ENCODE data around the gene KCNK2.

KCNK2 gene

GRCh38 chr1:215132156-215132555 lies 49.6 kb downstream of the KCNK2 start:
- H3K4me3 Mint-ChIP-seq: no peak overlapping the region
- H3K36me3 Mint-ChIP-seq (ENCODE audit: low read depth): no peaks in the 10 kb centered on the region
- no peaks in the 10 kb centered on the region for H3K4me1 Mint-ChIP-seq
- H3K27ac Mint-ChIP-seq: no peak overlapping the region
- no peaks in the 10 kb centered on the region for H3K9me3 Mint-ChIP-seq
- TF ChIP-seq, protein P1, sequence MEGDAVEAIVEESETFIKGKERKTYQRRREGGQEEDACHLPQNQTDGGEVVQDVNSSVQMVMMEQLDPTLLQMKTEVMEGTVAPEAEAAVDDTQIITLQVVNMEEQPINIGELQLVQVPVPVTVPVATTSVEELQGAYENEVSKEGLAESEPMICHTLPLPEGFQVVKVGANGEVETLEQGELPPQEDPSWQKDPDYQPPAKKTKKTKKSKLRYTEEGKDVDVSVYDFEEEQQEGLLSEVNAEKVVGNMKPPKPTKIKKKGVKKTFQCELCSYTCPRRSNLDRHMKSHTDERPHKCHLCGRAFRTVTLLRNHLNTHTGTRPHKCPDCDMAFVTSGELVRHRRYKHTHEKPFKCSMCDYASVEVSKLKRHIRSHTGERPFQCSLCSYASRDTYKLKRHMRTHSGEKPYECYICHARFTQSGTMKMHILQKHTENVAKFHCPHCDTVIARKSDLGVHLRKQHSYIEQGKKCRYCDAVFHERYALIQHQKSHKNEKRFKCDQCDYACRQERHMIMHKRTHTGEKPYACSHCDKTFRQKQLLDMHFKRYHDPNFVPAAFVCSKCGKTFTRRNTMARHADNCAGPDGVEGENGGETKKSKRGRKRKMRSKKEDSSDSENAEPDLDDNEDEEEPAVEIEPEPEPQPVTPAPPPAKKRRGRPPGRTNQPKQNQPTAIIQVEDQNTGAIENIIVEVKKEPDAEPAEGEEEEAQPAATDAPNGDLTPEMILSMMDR (IDR thresholded peaks at IDR 0.05; ENCODE audit: unreplicated experiment in 3 of 3): no peak
- no peaks in the 10 kb centered on the region for H3K27me3 Mint-ChIP-seq (ENCODE audit: low read depth)

DNA sequence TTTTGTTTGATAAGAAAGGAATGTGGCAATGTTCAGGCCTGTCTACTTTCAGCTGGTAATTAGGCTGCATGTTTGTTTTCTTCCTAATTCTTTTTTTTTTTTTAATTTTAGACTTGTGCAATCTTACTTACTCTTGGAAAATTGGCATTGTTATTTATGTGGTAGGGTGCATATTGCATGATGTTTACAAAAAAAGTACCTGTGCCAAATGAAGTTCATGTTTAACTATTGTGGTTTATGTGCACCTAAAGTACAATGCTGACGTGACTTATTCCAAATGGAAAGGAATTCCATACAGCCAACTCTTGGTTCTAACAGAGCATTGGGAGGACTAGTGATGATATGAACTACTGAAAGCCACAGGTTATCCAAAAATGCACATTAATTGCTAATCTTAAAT lies 51.0 kb downstream of the KCNK2 start:
- TF ChIP-seq, protein P1 (IDR thresholded peaks at IDR 0.05; ENCODE audit: unreplicated experiment in 3 of 3): no peak

DNA sequence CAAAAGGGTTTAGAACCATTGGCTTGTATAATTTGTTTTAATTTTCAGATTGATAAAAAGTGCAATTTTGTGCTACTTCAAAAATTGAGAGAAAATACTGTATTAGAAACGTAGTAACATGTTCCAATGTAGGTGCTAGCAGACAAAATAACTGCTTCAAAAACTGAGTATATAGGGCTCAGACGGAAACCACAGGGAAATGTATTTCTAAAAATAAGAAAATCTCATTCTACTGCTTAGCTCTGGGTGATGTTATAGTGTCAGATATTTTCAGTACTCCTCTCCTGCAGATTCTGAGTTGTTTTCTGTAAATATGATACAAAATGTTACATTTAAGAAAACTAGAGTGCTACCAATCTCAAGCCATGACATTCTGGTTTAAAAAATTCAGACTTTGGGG lies 55.4 kb downstream of the KCNK2 start:
- TF ChIP-seq, protein P1 (IDR thresholded peaks at IDR 0.05; ENCODE audit: unreplicated experiment in 3 of 3): no peak
- Mint-ChIP-seq H3K27me3 (ENCODE audit: low read depth) (no peaks in the 10 kb centered on the region), H3K9me3 (peaks cover 12% of the 10 kb centered on the region), H3K36me3 (ENCODE audit: low read depth) (no peaks in the 10 kb centered on the region), H3K27ac (no peak overlapping the region), H3K4me3 (no peak overlapping the region), H3K4me1 (no peaks in the 10 kb centered on the region)

More for the DNA sequence above, 51.0 kb downstream of the KCNK2 start:
- Mint-ChIP-seq H3K9me3 (no peaks in the 10 kb centered on the region), H3K27ac (no peak overlapping the region), H3K27me3 (ENCODE audit: low read depth) (no peaks in the 10 kb centered on the region), H3K36me3 (ENCODE audit: low read depth) (no peaks in the 10 kb centered on the region), H3K4me3 (no peak overlapping the region), H3K4me1 (no peaks in the 10 kb centered on the region)

- H3K36me3 Mint-ChIP-seq (ENCODE audit: low read depth): no peaks in the 10 kb centered on the region
- TF ChIP-seq, protein P1 (IDR thresholded peaks at IDR 0.05; ENCODE audit: unreplicated experiment in 3 of 3): no peak
- peaks cover 12% of the 10 kb centered on the region for H3K9me3 Mint-ChIP-seq
- no peak overlapping the region for H3K4me3 Mint-ChIP-seq
- H3K27me3 Mint-ChIP-seq (ENCODE audit: low read depth): no peaks in the 10 kb centered on the region
- H3K4me1 Mint-ChIP-seq: no peaks in the 10 kb centered on the region
- no peak overlapping the region for H3K27ac Mint-ChIP-seq
Measured at GRCh38 chr1:215140135-215140534, 57.6 kb downstream of the KCNK2 start.

GRCh38 chr1:215141460-215141859 lies 58.9 kb downstream of the KCNK2 start:
- TF ChIP-seq, protein P1 (IDR thresholded peaks at IDR 0.05; ENCODE audit: unreplicated experiment in 3 of 3): no peak
- Mint-ChIP-seq H3K9me3 (peaks cover 12% of the 10 kb centered on the region), H3K27ac (no peak overlapping the region), H3K27me3 (ENCODE audit: low read depth) (no peaks in the 10 kb centered on the region), H3K4me3 (no peak overlapping the region), H3K4me1 (peaks cover 6% of the 10 kb centered on the region), H3K36me3 (ENCODE audit: low read depth) (no peaks in the 10 kb centered on the region)

DNA sequence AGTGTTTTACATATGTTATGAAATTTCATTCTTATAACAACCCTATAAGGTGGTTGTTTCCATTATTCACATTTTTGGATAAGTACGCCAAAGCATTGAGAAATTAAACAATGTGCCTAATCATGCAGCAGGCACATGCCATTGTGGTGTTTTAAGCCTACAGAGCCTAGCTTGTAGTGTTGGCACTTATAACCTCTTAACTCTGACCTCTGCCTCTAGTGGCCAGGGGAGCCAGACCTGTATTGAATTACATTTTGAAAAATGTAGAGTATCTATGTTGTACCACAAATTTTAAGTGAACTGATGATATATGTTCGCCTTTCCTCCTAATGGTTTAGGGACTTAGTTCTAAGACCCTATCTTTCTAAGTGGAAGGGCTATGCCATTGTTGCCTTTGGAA lies 61.0 kb downstream of the KCNK2 start:
- H3K9me3 Mint-ChIP-seq: peaks cover 12% of the 10 kb centered on the region
- H3K27ac Mint-ChIP-seq: no peak overlapping the region
- H3K4me3 Mint-ChIP-seq: no peak overlapping the region
- peaks cover 6% of the 10 kb centered on the region for H3K4me1 Mint-ChIP-seq
- no peaks in the 10 kb centered on the region for H3K36me3 Mint-ChIP-seq (ENCODE audit: low read depth)
- H3K27me3 Mint-ChIP-seq (ENCODE audit: low read depth): no peaks in the 10 kb centered on the region
- TF ChIP-seq, protein P1 (IDR thresholded peaks at IDR 0.05; ENCODE audit: unreplicated experiment in 3 of 3): no peak

Data from nephron (organoid).